GM10266 (cell line): ENCODE measurements around the gene TMEM204.
A peak's percentile ranks its signal among the peaks of the same experiment; 100 is the strongest.

Experiments used
- DNase-seq: peaks from one replicate; pipeline ENCODE4 v3.0.0; 2012; ENCODE audit errors: extremely low spot score
- TF ChIP-seq, protein P1 (sequence below): IDR thresholded peaks from 2 replicates; pipeline ENCODE4 v1.5.1; 2012; ENCODE audit warnings: mild to moderate bottlenecking, low read depth; ENCODE audit not compliant: control insufficient read depth, insufficient read depth; ENCODE audit errors: missing control alignments

Gene TMEM204

DNA sequence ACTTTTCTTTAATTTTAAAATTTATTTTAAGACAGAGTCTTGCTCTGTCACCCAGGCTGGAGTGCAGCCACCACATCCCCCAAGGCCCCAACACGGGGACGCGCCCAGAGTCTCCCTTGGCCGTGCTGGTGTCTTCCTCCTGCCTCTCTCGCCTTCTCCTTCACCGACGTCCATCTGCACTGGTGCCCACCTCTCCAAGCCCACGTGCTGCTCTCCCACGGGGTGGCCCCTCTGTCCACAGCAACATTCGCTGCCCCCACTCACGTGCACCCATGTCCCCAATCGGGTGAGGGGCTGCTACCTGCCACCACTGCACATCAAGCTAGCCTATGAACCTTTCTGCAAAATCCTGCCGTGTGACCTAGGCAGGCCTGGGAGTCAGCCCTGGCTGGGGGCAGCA lies 3.1 kb downstream of the TMEM204 start:
- TF ChIP-seq, protein P1, sequence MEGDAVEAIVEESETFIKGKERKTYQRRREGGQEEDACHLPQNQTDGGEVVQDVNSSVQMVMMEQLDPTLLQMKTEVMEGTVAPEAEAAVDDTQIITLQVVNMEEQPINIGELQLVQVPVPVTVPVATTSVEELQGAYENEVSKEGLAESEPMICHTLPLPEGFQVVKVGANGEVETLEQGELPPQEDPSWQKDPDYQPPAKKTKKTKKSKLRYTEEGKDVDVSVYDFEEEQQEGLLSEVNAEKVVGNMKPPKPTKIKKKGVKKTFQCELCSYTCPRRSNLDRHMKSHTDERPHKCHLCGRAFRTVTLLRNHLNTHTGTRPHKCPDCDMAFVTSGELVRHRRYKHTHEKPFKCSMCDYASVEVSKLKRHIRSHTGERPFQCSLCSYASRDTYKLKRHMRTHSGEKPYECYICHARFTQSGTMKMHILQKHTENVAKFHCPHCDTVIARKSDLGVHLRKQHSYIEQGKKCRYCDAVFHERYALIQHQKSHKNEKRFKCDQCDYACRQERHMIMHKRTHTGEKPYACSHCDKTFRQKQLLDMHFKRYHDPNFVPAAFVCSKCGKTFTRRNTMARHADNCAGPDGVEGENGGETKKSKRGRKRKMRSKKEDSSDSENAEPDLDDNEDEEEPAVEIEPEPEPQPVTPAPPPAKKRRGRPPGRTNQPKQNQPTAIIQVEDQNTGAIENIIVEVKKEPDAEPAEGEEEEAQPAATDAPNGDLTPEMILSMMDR = no peak
- peak; percentile 16 for DNase-seq

DNA sequence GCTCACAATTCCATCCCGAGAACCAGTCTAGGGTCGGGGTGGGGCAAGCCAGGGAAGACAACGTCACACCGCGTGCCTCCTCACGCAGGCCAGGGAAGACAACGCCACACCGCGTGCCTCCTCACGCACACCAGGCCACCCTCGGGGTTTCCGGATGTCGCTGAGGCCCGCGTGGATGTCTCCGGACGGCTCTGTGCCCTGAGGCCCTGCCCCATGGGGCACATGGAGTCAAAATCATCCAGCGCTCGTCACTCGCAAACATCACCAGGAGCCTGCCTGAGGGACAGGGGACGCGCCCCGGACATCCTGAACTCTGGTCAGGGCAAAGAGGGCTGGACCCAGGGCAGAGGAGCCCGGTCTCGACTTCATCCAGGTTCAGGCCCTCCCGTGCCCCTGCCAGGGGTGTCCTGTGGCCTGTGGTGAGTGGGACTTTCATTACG lies 3.7 kb downstream of the TMEM204 start:
- peak; percentile 13 for DNase-seq
- TF ChIP-seq, protein P1 = no peak

DNA sequence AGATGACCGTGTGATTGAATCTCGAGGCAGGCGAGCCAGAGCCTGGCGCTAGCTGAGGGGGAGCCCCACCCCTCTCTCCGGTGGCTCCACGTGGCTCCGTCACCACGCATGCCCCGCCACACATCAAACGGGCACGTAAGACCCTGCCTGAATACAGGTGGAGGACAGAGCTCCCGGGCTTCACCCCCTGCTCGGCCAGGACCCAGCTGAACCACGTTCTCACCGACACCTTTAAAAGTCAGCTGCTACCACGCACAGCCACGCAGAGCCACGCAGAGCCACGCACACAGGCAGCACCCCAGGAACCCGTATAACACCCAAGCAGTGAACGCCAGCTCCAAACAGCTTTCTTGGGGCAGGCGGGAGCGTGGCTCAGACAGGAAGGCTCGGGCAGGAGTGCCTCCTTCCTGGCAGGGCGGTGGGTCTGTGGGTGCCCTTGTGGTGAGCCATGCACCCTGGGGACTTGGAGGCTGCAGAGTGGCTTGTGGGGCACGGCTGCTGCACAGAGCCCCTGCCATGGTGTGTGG lies 4.4 kb downstream of the TMEM204 start:
- TF ChIP-seq, protein P1 = no peak
- DNase-seq = peak; percentile 18

DNA sequence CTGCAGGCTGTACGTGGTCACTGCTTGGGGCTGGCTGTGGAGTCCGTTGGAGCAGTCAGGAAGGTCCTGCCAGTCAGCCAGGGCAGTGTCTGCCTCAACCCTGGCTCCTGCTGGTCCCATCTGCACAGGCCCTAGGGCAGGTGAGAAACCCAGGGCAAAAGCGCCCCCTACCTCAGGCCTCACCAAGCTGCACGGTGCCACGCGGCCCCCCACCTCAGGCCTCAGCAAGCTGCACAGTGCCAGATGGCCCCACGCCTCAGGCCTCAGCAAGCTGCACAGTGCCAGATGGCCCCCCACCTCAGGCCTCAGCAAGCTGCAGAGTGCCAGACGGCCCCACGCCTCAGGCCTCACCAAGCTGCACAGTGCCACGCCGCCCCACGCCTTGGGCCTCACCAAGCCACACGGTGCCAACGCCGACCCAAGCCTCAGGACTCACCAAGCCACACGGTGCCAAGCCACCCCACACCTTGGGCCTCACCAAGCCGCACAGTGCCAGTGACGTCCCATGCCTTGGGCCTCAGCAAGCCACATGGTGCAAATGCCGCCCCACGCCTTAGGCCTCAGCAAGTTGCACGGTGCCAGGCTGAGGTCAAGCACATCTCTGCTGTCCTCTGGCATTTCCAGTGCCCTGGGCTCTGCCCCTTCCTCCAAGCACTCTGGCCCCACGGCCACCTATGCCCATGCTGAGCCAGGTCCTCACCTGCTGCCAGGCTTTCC lies 5.5 kb downstream of the TMEM204 start:
- no peak for DNase-seq

DNA sequence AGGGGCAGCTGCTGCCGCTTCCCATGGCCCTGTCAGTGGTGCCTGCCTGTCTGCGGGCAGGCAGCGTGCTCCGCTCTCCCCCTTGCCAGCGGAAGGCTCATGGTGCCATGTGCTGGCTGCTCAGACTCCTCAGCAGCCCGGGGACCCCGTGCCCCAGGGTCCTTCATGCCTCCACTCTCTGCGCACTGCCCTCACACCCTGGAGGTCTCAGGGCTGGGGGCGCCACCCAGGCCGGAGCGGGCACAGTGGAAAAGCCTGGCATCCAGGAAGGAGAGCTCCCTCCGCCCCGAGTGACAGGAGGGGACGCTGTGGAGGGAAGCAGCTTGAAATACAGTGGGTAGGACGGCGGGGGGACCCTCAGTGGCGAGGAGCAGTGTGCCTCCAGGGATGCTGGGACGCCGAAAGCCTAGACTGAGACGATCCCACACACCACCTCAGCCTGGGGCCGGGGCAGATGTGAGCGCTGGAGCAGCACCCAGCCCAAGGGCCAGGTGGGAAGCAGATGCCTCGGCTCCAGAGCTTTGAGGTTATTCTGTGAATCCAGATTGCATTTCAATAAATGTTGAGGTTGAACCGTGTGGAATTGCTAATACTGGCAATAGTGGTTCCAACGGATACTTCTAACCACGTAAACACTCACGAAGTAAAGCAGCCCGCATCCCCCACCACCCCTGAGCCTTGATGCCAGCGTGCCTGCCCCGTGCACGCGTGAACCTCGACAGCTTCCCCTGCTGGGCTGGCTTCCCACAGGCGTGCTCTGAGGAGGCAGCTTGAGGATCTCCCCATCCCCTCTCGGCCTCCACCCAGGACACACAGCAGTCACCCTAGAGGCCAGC lies 6.5 kb downstream of the TMEM204 start:
- no peak for DNase-seq
- TF ChIP-seq, protein P1 = no peak

More for the DNA sequence above, 5.5 kb downstream of the TMEM204 start:
- TF ChIP-seq, protein P1 = no peak

DNA sequence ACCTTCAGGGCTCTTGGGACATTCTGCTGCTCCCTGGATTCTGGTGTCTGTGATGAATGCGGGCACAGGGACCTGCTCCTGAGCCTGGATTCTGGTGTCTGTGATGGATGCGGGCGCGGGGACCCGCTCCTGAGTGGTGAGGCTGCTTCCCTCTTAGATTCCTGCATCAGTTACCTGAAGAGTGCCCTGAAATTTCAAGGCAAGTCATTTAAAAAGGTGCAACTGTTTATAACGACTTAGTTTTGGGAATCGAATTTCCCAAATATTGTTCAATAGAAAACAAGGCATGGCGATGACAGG lies 7.0 kb downstream of the TMEM204 start:
- TF ChIP-seq, protein P1 = no peak
- DNase-seq = no peak
